Measurements from ENCODE around the gene LSMEM2.

The LSMEM2 gene

DNA sequence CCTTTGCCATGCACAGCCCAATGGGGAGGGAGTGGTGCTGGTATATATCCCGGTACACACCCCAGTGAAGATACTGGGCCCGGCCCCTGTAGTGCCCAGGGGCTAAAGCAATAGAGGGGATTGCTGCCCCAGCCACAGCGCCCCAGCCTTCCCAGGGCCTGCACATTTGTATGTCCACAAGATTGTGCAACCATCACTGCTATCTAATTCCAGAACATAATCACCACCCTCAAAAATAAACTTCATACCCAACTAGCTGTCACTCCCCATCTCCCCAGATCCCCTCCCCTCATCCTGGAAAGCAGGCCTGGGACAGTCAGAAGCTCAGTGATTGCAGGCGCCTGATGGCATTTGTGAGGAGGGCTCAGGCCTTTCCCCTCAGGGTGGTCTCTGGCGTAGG lies 29.4 kb upstream of the LSMEM2 start:
- H2AFZ ChIP-seq (ENCODE audit: low read depth, low read length, severe bottlenecking): no peak overlapping the region
- H3K4me3 ChIP-seq (ENCODE audit: insufficient read depth, low read length, poor library complexity, severe bottlenecking): no peak overlapping the region
- peaks cover 55% of the 10 kb centered on the region for H3K79me2 ChIP-seq (ENCODE audit: insufficient read depth, low read length)
- no peaks in the 10 kb centered on the region for H3K27me3 ChIP-seq (ENCODE audit: low read length)
- no peaks in the 10 kb centered on the region for H3K36me3 ChIP-seq (ENCODE audit: low read length)
- H4K20me1 ChIP-seq (ENCODE audit: low read depth, low read length): no peaks in the 10 kb centered on the region
- no peaks in the 10 kb centered on the region for H3F3A ChIP-seq (ENCODE audit: insufficient read depth)
- no peaks in the 10 kb centered on the region for H3K9me2 ChIP-seq (replicated peaks; ENCODE audit: insufficient read depth, low read length)
- H3K4me2 ChIP-seq (ENCODE audit: low read depth, low read length, poor library complexity, severe bottlenecking): no peak overlapping the region
- no peaks in the 10 kb centered on the region for H3K9me3 ChIP-seq (ENCODE audit: insufficient read depth, low read length)
- no peak overlapping the region for H3K9ac ChIP-seq (ENCODE audit: low read length)
- TF ChIP-seq, protein P1, sequence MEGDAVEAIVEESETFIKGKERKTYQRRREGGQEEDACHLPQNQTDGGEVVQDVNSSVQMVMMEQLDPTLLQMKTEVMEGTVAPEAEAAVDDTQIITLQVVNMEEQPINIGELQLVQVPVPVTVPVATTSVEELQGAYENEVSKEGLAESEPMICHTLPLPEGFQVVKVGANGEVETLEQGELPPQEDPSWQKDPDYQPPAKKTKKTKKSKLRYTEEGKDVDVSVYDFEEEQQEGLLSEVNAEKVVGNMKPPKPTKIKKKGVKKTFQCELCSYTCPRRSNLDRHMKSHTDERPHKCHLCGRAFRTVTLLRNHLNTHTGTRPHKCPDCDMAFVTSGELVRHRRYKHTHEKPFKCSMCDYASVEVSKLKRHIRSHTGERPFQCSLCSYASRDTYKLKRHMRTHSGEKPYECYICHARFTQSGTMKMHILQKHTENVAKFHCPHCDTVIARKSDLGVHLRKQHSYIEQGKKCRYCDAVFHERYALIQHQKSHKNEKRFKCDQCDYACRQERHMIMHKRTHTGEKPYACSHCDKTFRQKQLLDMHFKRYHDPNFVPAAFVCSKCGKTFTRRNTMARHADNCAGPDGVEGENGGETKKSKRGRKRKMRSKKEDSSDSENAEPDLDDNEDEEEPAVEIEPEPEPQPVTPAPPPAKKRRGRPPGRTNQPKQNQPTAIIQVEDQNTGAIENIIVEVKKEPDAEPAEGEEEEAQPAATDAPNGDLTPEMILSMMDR (IDR thresholded peaks at IDR 0.05; ENCODE audit: insufficient read depth, low read length, poor library complexity, severe bottlenecking): no peak
- H3K27ac ChIP-seq (ENCODE audit: low read depth, low read length): no peak overlapping the region

DNA sequence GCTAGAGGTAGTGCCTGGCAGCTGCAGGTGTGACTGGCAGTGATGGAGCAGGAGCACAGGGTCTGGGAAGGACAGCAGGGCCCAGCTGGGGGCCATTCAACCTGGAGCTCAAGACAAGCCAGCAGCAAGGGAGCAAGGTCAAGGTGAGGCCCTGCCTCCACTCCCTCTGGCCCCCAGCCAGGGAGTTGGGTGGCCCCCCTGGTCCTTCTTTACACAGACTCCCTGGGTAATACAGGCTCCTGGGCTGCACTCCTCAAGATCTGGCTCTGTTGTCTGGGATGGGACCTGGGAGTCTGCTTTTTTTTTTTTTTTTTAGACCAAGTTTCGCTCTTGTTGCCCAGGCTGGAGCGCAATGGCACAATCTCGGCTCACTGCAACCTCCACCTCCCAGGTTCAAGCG lies 28.4 kb upstream of the LSMEM2 start:
- no peaks in the 10 kb centered on the region for H3K9me3 ChIP-seq (ENCODE audit: insufficient read depth, low read length)
- H3K27ac ChIP-seq (ENCODE audit: low read depth, low read length): no peak overlapping the region
- H2AFZ ChIP-seq (ENCODE audit: low read depth, low read length, severe bottlenecking): no peak overlapping the region
- no peak overlapping the region for H3K4me2 ChIP-seq (ENCODE audit: low read depth, low read length, poor library complexity, severe bottlenecking)
- H3K27me3 ChIP-seq (ENCODE audit: low read length): no peaks in the 10 kb centered on the region
- peaks cover 55% of the 10 kb centered on the region for H3K79me2 ChIP-seq (ENCODE audit: insufficient read depth, low read length)
- no peaks in the 10 kb centered on the region for H3F3A ChIP-seq (ENCODE audit: insufficient read depth)
- TF ChIP-seq EZH2phosphoT487 (conservative IDR thresholded peaks at IDR 0.05; ENCODE audit: low read length): no peak
- TF ChIP-seq, protein P1 (IDR thresholded peaks at IDR 0.05; ENCODE audit: insufficient read depth, low read length, poor library complexity, severe bottlenecking): no peak
- H3K9ac ChIP-seq (ENCODE audit: low read length): no peak overlapping the region
- no peaks in the 10 kb centered on the region for H4K20me1 ChIP-seq (ENCODE audit: low read depth, low read length)
- H3K36me3 ChIP-seq (ENCODE audit: low read length): no peaks in the 10 kb centered on the region
- H3K4me3 ChIP-seq (ENCODE audit: insufficient read depth, low read length, poor library complexity, severe bottlenecking): no peak overlapping the region
- H3K9me2 ChIP-seq (replicated peaks; ENCODE audit: insufficient read depth, low read length): no peaks in the 10 kb centered on the region

DNA sequence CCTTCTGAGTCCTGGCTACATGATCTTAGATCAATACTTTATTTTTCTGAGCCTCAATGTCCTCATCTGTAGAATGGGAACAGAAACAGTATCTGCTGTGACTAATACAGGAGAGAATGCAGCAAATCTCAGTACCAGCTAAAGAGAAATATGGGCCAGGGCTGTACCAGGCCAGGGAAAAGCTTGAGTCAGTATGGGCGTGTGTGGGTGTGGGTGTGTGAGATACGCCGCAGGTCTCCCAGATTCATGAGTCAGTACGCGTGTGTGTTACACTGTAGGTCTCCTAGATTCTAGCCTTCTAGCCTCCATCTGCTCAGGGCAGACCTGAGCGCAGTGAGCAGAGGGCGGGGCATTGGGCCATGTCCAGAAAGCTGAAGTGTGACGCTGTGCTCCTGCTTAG lies 27.7 kb upstream of the LSMEM2 start:
- H2AFZ ChIP-seq (ENCODE audit: low read depth, low read length, severe bottlenecking): no peak overlapping the region
- H3K9me2 ChIP-seq (replicated peaks; ENCODE audit: insufficient read depth, low read length): no peaks in the 10 kb centered on the region
- H3F3A ChIP-seq (ENCODE audit: insufficient read depth): no peaks in the 10 kb centered on the region
- no peak overlapping the region for H3K4me2 ChIP-seq (ENCODE audit: low read depth, low read length, poor library complexity, severe bottlenecking)
- H3K36me3 ChIP-seq (ENCODE audit: low read length): no peaks in the 10 kb centered on the region
- H3K27me3 ChIP-seq (ENCODE audit: low read length): no peaks in the 10 kb centered on the region
- H3K4me3 ChIP-seq (ENCODE audit: insufficient read depth, low read length, poor library complexity, severe bottlenecking): no peak overlapping the region
- H3K9me3 ChIP-seq (ENCODE audit: insufficient read depth, low read length): no peaks in the 10 kb centered on the region
- TF ChIP-seq EZH2phosphoT487 (conservative IDR thresholded peaks at IDR 0.05; ENCODE audit: low read length): no peak
- TF ChIP-seq, protein P1 (IDR thresholded peaks at IDR 0.05; ENCODE audit: insufficient read depth, low read length, poor library complexity, severe bottlenecking): no peak
- no peak overlapping the region for H3K9ac ChIP-seq (ENCODE audit: low read length)
- H3K79me2 ChIP-seq (ENCODE audit: insufficient read depth, low read length): peaks cover 48% of the 10 kb centered on the region
- no peaks in the 10 kb centered on the region for H4K20me1 ChIP-seq (ENCODE audit: low read depth, low read length)
- no peak overlapping the region for H3K27ac ChIP-seq (ENCODE audit: low read depth, low read length)
